PC-9 (cell line): ENCODE measurements around the gene VAV2.

ENCODE experiments used
- EZH2 ChIP-seq: fragments of 200-600 bp; sonication (generic); IDR thresholded peaks from 2 replicates; pipeline ENCODE4 v1.8.0; 2017; ENCODE audit warnings: antibody characterized with exemption, low read depth
- TF ChIP-seq, protein P1 (sequence below): fragments of 200-600 bp; sonication (generic); conservative IDR thresholded peaks from 2 replicates; pipeline ENCODE4 v1.6.1; 2017; ENCODE audit warnings: mixed run types, antibody characterized with exemption, mild to moderate bottlenecking, moderate library complexity

DNA sequence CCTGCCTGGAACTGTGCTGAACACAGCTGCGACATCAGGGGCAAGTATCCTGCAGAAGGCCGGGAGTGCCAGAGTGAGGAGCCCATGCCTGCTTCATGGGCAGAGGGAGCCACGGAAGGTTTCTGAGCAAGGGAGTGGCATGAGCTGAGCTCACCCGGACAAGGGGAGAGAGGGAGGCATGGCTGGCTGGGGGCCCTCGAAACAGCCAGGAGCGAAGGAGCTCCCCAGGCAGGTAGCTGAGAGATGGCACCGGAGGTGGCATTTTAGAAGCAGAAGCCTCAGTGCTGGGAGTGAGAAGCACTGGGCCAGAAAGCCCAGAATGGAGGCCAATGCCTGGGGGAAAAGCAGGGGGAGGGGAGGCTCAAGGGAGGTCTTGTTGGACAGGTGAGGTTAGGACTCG lies 197.1 kb downstream of the VAV2 start:
- TF ChIP-seq EZH2: no peak
- TF ChIP-seq, protein P1, sequence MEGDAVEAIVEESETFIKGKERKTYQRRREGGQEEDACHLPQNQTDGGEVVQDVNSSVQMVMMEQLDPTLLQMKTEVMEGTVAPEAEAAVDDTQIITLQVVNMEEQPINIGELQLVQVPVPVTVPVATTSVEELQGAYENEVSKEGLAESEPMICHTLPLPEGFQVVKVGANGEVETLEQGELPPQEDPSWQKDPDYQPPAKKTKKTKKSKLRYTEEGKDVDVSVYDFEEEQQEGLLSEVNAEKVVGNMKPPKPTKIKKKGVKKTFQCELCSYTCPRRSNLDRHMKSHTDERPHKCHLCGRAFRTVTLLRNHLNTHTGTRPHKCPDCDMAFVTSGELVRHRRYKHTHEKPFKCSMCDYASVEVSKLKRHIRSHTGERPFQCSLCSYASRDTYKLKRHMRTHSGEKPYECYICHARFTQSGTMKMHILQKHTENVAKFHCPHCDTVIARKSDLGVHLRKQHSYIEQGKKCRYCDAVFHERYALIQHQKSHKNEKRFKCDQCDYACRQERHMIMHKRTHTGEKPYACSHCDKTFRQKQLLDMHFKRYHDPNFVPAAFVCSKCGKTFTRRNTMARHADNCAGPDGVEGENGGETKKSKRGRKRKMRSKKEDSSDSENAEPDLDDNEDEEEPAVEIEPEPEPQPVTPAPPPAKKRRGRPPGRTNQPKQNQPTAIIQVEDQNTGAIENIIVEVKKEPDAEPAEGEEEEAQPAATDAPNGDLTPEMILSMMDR: no peak
